ENCODE data around the gene MLPH.

The MLPH gene

DNA sequence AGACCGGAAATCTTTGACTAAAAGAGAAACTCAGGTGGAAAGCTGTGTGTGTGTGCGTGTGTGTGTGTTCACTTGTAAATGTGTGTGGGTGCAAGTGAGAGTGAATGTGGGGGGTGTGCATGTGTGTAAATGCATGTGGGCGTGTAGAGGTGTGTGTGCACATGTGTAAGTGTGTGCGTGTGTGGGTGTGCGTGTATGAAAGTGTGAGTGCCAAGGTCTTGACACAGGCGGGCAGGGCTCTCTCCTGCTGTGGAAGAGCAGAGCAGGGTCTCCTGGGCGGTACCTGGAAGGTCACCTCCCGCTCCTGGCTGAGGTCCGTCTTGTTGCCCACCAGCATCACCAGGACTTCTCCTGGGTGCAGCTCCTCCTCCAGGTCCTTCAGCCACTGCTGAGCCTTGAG lies 89.9 kb downstream of the MLPH start:
- H3K79me2 ChIP-seq (ENCODE audit: control insufficient read depth, insufficient read depth, low read length, poor library complexity) = no peaks in the 10 kb centered on the region
- H2AFZ ChIP-seq (ENCODE audit: insufficient read depth, low read length, poor library complexity) = no peak overlapping the region
- H2BK12ac ChIP-seq (ENCODE audit: low read length) = no peak overlapping the region
- H3K18ac ChIP-seq (ENCODE audit: low read length) = no peak overlapping the region
- no peak overlapping the region for H3K9ac ChIP-seq (ENCODE audit: low read length)
- no peak overlapping the region for H3K4me2 ChIP-seq (ENCODE audit: low read length)
- no peak overlapping the region for H2AK5ac ChIP-seq (ENCODE audit: low read length)
- no peak overlapping the region for H2BK120ac ChIP-seq (ENCODE audit: insufficient read depth, low read length, poor library complexity)
- peaks cover 12 to 14% of the 10 kb centered on the region in 2 experiments for H3K4me1 ChIP-seq (ENCODE audit: control insufficient read depth in 1 of 2, insufficient read depth in 2 of 2, low read length in 2 of 2)
- no peaks in the 10 kb centered on the region for H3K27me3 ChIP-seq (ENCODE audit: insufficient read depth, low read length)
- no peak overlapping the region for H4K91ac ChIP-seq (ENCODE audit: low read depth, low read length)
- no peak overlapping the region for H3K4ac ChIP-seq (ENCODE audit: low read depth, low read length)
- H4K8ac ChIP-seq (ENCODE audit: low read depth, low read length) = no peak overlapping the region
- no CpG with 5 or more reads among the region's 9 CpGs for WGBS (ENCODE audit: extremely low coverage, insufficient coverage, insufficient read length)
- H3K23ac ChIP-seq (ENCODE audit: low read length) = no peak overlapping the region
- H3K36me3 ChIP-seq (ENCODE audit: control insufficient read depth in 1 of 2, insufficient read depth in 2 of 2, low read length in 2 of 2) = peaks cover 2% of the 10 kb centered on the region in 2 experiments
- H3K79me1 ChIP-seq (ENCODE audit: low read length) = peaks cover 2% of the 10 kb centered on the region
- no peaks in the 10 kb centered on the region for H3K9me3 ChIP-seq (ENCODE audit: insufficient read depth, low read depth, low read length)
- H2BK5ac ChIP-seq (ENCODE audit: low read depth, low read length, poor library complexity) = no peak overlapping the region
- no peak overlapping the region for H4K12ac ChIP-seq (ENCODE audit: low read depth, low read length)
- H3K27ac ChIP-seq (ENCODE audit: low read depth, low read length) = no peak overlapping the region
- H3K14ac ChIP-seq (ENCODE audit: low read length) = no peak overlapping the region
- H3K4me3 ChIP-seq (ENCODE audit: low read depth, low read length) = no peak overlapping the region
- no peak for DNase-seq

DNA sequence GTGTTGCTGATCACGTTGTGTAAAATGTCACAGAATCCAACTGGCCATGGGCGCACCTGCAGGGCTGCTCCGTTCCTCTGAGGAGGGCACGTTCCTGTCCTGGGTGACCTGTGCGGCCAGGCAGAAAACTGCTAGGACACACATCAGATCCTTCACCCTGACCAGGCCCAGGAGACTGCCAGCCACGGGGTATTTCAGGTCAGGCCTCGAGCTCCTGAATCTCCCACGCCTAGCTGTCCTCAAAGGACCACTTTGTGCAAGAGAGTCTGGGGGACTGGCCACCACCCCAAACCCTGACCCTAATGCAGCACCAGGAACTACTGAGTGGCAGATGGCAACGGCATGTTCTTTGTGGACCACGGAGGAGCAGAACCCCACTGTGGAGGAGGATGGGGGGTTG lies 90.4 kb downstream of the MLPH start:
- Histone ChIP-seq H2AK5ac (ENCODE audit: low read length) (no peak overlapping the region), H2AFZ (ENCODE audit: insufficient read depth, low read length, poor library complexity) (no peak overlapping the region), H4K12ac (ENCODE audit: low read depth, low read length) (no peak overlapping the region), H2BK5ac (ENCODE audit: low read depth, low read length, poor library complexity) (no peak overlapping the region), H3K4me1 (ENCODE audit: control insufficient read depth in 1 of 2, insufficient read depth in 2 of 2, low read length in 2 of 2) (peaks cover 15% of the 10 kb centered on the region in 2 experiments), H3K4me3 (ENCODE audit: low read depth, low read length) (no peak overlapping the region), H3K27ac (ENCODE audit: low read depth, low read length) (no peak overlapping the region), H3K18ac (ENCODE audit: low read length) (no peak overlapping the region), H2BK12ac (ENCODE audit: low read length) (no peak overlapping the region), H3K79me2 (ENCODE audit: control insufficient read depth, insufficient read depth, low read length, poor library complexity) (no peaks in the 10 kb centered on the region), H3K4ac (ENCODE audit: low read depth, low read length) (no peak overlapping the region), H3K9me3 (ENCODE audit: insufficient read depth, low read depth, low read length) (no peaks in the 10 kb centered on the region), H3K14ac (ENCODE audit: low read length) (no peak overlapping the region), H4K91ac (ENCODE audit: low read depth, low read length) (no peak overlapping the region), H2BK120ac (ENCODE audit: insufficient read depth, low read length, poor library complexity) (no peak overlapping the region), H3K4me2 (ENCODE audit: low read length) (no peak overlapping the region), H3K9ac (ENCODE audit: low read length) (no peak overlapping the region), H3K36me3 (ENCODE audit: control insufficient read depth in 1 of 2, insufficient read depth in 2 of 2, low read length in 2 of 2) (peaks cover 2% of the 10 kb centered on the region in 2 experiments), H3K27me3 (ENCODE audit: insufficient read depth, low read length) (no peaks in the 10 kb centered on the region), H3K79me1 (ENCODE audit: low read length) (peaks cover 2% of the 10 kb centered on the region), H3K23ac (ENCODE audit: low read length) (no peak overlapping the region), H4K8ac (ENCODE audit: low read depth, low read length) (no peak overlapping the region)
- WGBS (ENCODE audit: extremely low coverage, insufficient coverage, insufficient read length) = no CpG with 5 or more reads among the region's 10 CpGs
- DNase-seq = no peak

GRCh38 chr2:237577956-237578870 lies 91.2 kb downstream of the MLPH start:
- H3K9me3 ChIP-seq (ENCODE audit: insufficient read depth, low read depth, low read length) = no peaks in the 10 kb centered on the region
- no peak overlapping the region for H2AK5ac ChIP-seq (ENCODE audit: low read length)
- H3K4ac ChIP-seq (ENCODE audit: low read depth, low read length) = no peak overlapping the region
- peaks cover 2% of the 10 kb centered on the region for H3K79me1 ChIP-seq (ENCODE audit: low read length)
- H3K18ac ChIP-seq (ENCODE audit: low read length) = no peak overlapping the region
- no peak overlapping the region for H3K23ac ChIP-seq (ENCODE audit: low read length)
- no peak overlapping the region for H2BK5ac ChIP-seq (ENCODE audit: low read depth, low read length, poor library complexity)
- H3K4me1 ChIP-seq (ENCODE audit: control insufficient read depth in 1 of 2, insufficient read depth in 2 of 2, low read length in 2 of 2) = peaks cover 12% of the 10 kb centered on the region in 2 experiments
- no peak overlapping the region for H2BK120ac ChIP-seq (ENCODE audit: insufficient read depth, low read length, poor library complexity)
- H4K91ac ChIP-seq (ENCODE audit: low read depth, low read length) = no peak overlapping the region
- whole genome bisulfite sequencing (ENCODE audit: extremely low coverage, insufficient coverage, insufficient read length) = no CpG with 5 or more reads among the region's 26 CpGs
- H3K9ac ChIP-seq (ENCODE audit: low read length) = no peak overlapping the region
- peaks cover 2% of the 10 kb centered on the region in 2 experiments for H3K36me3 ChIP-seq (ENCODE audit: control insufficient read depth in 1 of 2, insufficient read depth in 2 of 2, low read length in 2 of 2)
- DNase-seq = no peak
- H4K12ac ChIP-seq (ENCODE audit: low read depth, low read length) = no peak overlapping the region
- no peak overlapping the region for H3K14ac ChIP-seq (ENCODE audit: low read length)
- no peak overlapping the region for H3K27ac ChIP-seq (ENCODE audit: low read depth, low read length)
- H3K79me2 ChIP-seq (ENCODE audit: control insufficient read depth, insufficient read depth, low read length, poor library complexity) = no peaks in the 10 kb centered on the region
- no peak overlapping the region for H2AFZ ChIP-seq (ENCODE audit: insufficient read depth, low read length, poor library complexity)
- H3K27me3 ChIP-seq (ENCODE audit: insufficient read depth, low read length) = no peaks in the 10 kb centered on the region
- H4K8ac ChIP-seq (ENCODE audit: low read depth, low read length) = no peak overlapping the region
- no peak overlapping the region for H3K4me2 ChIP-seq (ENCODE audit: low read length)
- no peak overlapping the region for H3K4me3 ChIP-seq (ENCODE audit: low read depth, low read length)
- H2BK12ac ChIP-seq (ENCODE audit: low read length) = no peak overlapping the region

DNA sequence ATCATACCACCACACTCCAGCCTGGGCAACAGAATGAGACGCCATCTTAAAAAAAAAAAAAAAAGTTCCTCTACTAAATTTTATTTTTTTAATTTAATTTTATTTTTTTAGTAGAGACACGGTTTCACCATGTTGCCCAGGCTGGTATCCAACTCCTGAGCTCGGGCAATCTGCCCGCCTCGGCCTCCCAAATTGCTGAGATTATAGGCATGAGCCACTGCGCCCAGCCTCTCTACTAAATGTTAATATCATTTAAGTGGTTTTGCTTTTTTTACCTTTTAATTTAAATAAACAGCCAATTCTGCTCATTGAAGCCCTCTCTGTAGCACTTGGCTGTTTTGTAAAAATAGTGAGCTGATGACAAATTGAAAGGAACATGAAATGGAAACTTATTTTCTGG lies 94.3 kb downstream of the MLPH start:
- no peaks in the 10 kb centered on the region for H3K27me3 ChIP-seq (ENCODE audit: insufficient read depth, low read length)
- no peaks in the 10 kb centered on the region for H3K79me2 ChIP-seq (ENCODE audit: control insufficient read depth, insufficient read depth, low read length, poor library complexity)
- no peak overlapping the region for H3K27ac ChIP-seq (ENCODE audit: low read depth, low read length)
- H3K4me2 ChIP-seq (ENCODE audit: low read length) = no peak overlapping the region
- no peak overlapping the region for H3K18ac ChIP-seq (ENCODE audit: low read length)
- no peak overlapping the region for H3K23ac ChIP-seq (ENCODE audit: low read length)
- H2AFZ ChIP-seq (ENCODE audit: insufficient read depth, low read length, poor library complexity) = no peak overlapping the region
- H3K9me3 ChIP-seq (ENCODE audit: insufficient read depth, low read depth, low read length) = no peaks in the 10 kb centered on the region
- H3K9ac ChIP-seq (ENCODE audit: low read length) = no peak overlapping the region
- H3K4ac ChIP-seq (ENCODE audit: low read depth, low read length) = no peak overlapping the region
- no peak overlapping the region for H3K14ac ChIP-seq (ENCODE audit: low read length)
- no peak overlapping the region for H4K8ac ChIP-seq (ENCODE audit: low read depth, low read length)
- H4K91ac ChIP-seq (ENCODE audit: low read depth, low read length) = no peak overlapping the region
- H2BK120ac ChIP-seq (ENCODE audit: insufficient read depth, low read length, poor library complexity) = no peak overlapping the region
- H2AK5ac ChIP-seq (ENCODE audit: low read length) = no peak overlapping the region
- H2BK12ac ChIP-seq (ENCODE audit: low read length) = no peak overlapping the region
- no peak overlapping the region for H3K4me3 ChIP-seq (ENCODE audit: low read depth, low read length)
- no peak overlapping the region for H4K12ac ChIP-seq (ENCODE audit: low read depth, low read length)
- peaks cover 2% of the 10 kb centered on the region in 2 experiments for H3K36me3 ChIP-seq (ENCODE audit: control insufficient read depth in 1 of 2, insufficient read depth in 2 of 2, low read length in 2 of 2)
- no CpG with 5 or more reads among the region's 6 CpGs for WGBS (ENCODE audit: extremely low coverage, insufficient coverage, insufficient read length)
- no peak overlapping the region for H2BK5ac ChIP-seq (ENCODE audit: low read depth, low read length, poor library complexity)
- DNase-seq = no peak
- peaks cover 6 to 14% of the 10 kb centered on the region in 2 experiments for H3K4me1 ChIP-seq (ENCODE audit: control insufficient read depth in 1 of 2, insufficient read depth in 2 of 2, low read length in 2 of 2)
- H3K79me1 ChIP-seq (ENCODE audit: low read length) = no peaks in the 10 kb centered on the region
